Activated effector memory CD4-positive, alpha-beta T cell treated with Interleukin-2 at 50 U/mL for 16 hours (primary cell): ENCODE measurements around the gene RPRD2.

Source experiments
- DNase-seq: peaks from one replicate; pipeline ENCODE4 v3.0.0-alpha.2; 2020

RPRD2 gene

GRCh38 chr1:150474869-150475268 is 110.9 kb downstream of the RPRD2 start:
- DNase-seq: no peak

DNA sequence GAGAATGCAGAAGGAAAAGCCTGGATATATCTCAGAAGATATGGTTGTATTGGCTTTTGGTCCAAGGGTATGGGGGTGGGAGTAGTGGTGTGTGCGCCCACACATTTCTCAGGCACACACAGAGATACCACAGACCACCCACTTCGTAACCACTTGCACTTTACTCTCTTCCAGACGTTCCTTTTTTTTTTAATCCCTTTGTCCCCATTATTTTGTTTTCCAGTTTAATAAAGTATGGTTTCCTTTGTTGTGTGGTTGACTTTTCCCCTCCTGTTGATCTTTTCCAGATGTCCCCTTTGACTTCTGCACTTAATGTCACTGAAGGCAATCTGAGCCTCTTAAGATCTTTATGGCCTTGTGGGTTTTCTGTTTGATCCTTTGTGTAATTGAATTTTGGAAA is 112.8 kb downstream of the RPRD2 start:
- no peak for DNase-seq

- DNase-seq: no peak
Observed at GRCh38 chr1:150477320-150477719, 113.4 kb downstream of the RPRD2 start.

- DNase-seq: no peak
Observed at GRCh38 chr1:150477733-150478132, 113.8 kb downstream of the RPRD2 start.

- no peak for DNase-seq
Observed at GRCh38 chr1:150479370-150479769, 115.4 kb downstream of the RPRD2 start.

DNA sequence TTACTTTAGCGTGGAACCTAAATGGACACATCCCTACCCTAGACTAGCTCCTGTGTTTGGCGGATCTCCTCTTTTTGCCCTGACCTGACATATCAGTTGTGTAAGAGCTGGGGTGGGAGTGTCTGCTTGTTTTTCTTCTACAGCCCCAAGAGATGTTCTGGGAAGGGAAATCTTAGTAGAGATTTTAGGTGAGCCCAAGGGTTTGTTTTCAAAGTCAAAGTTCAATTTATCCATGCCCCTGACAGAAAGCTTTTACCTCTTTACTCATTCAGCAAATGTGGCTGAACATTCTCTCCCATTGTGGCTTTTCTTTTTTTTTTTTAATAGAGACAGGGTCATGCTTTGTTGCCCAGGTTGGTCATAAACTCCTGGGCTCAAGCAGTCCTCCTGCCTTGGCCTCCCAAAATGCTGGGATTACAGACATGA is 116.0 kb downstream of the RPRD2 start:
- DNase-seq: no peak

DNA sequence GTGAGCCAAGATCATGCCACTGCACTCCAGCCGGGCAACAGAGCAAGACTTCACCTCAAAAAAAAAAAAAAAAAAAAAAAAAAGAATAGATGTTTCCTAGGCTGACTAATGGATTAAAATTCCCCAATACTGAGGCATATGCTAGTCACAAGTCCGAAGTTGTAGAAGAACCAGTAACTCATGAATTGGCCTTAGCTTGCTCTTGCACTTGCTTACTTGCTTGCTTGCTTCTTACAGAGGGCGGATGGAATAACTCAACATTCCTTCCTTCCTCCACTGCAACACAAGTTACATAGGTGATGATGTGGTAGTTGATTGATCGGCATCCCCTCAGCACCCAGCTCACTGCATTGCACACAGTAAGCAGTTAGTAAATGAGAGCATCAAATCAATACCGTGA is 120.5 kb downstream of the RPRD2 start:
- DNase-seq: no peak

- no peak for DNase-seq
Observed at GRCh38 chr1:150484861-150485260, 120.9 kb downstream of the RPRD2 start.

- peak; percentile 89 for DNase-seq
Observed at GRCh38 chr1:150486966-150487762, 123.2 kb downstream of the RPRD2 start, which contains the start of gene TARS2. Gene TARS2 (plus strand): TSS chr1:150487419. CDS start chr1:150487451, 32 bp downstream.

DNA sequence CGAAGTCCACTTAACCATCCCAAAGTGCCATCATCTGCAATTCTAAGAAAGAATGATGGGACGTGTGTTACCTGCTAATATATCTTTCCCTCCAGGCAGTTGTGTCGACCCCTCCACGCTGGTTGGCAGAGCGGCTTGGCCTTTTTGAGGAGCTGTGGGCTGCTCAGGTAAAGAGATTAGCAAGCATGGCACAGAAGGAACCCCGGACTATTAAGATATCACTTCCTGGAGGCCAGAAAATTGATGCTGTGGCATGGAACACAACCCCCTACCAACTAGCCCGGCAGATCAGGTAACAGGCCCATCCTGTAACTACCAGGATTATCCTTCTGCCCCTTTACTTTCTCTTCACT is 123.8 kb downstream of the RPRD2 start:
- DNase-seq: peak; percentile 2

DNA sequence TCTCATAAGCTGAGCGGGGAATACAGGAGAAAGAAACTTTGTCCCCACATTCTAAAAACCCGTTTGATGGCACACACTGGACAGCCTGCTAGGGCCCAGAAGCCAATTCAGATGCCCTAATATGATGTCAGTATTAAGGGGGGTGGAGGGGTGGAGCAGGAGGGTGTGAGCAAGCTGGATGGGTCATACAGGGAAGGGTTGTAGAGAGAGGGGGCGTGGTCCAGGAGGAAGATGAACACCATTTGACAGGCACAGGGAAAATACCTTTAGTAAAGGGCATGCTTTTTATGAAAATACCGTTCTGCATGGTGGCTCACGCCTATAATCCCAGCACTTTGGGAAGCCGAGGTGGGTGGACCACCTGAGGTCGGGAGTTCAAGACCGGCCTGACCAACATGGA is 129.2 kb downstream of the RPRD2 start:
- no peak for DNase-seq

- no peak for DNase-seq
Observed at GRCh38 chr1:150498342-150498741, 134.4 kb downstream of the RPRD2 start.

DNA sequence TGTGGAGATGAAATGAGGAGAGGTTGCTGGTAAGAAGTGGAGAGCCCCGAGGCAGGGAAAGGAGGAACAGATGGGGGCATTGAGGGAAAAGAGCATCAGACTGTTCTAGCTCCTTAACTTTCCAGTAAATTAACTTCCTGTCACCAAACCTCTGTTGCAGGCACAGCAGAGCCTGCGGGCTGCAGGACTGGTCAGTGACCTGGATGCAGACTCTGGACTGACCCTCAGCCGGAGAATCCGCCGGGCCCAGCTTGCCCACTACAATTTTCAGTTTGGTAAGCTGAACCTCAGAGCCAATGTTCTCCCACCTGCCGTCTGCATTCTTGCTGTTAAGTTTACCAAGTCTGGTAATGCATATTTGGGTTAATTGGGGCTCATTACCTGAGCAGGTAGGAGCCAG is 141.5 kb downstream of the RPRD2 start:
- DNase-seq: no peak

DNA sequence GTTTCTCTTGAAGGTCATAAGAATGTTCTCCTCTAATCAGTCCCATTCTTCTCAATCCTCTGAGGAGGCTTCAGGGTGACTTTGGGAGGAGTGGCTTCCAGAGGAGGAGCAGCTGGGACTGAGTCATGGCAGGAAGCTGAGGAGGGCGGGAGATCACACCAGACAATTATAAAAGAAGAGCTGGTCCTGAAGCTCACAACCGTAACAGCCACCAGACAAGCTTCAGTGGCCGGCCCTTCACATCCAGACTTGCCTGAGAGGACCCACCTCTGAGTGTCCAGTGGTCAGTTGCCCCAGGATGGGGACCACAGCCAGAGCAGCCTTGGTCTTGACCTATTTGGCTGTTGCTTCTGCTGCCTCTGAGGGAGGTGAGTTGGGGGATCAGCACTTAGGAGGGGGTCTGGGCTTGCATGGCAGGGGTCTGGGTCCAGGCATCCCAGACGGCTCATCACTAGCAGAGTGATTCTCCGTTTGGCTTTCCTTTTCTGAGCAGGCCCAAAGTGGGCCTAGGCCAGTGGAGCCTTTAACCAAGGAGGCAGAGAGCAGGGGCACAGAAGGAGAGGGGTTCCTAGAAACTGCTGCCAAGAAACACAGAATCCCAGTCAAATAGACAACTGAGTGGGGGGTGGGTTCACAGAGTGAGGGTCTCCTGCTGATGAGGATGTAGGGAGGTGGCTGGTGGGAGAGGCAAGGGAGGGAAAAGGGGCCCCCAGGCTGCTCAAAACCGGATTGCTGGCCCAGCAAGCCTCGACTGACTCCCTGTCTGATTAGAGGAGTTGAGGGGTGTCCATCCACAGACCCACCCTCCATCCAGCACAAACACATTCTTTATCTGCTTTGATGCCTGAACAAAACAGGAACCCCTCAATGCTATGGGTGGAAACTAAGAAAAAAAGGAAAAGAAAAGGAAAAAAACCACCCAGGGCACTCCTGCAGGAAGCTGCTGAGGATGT is 144.2 kb downstream of the RPRD2 start, which contains the start of gene ECM1:
ECM1 (plus strand) TSS at position 198 of the 953 bp plus-strand sequence; CDS start at position 299, 101 bp downstream.
- no peak for DNase-seq

DNA sequence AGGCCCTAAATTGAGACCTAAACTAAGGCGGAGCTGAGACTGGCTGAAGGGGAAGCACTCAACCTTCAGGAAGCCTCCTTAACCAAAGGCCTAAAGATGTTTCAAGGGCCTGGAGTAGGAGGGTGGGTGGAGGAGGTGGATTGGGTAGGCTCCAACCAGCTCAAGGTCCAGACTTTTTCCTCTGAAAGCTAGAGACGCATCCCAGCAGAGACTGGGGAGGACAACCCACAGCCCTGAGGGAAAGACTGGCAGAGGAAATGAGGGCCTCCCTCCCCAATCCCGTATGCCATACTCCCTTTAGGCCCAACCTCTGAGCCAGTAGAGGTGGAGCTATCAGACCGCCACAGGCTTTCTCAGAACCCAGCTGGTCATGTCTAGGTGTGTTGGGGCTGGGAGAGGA is 145.0 kb downstream of the RPRD2 start:
- DNase-seq: no peak

GRCh38 chr1:150511551-150511950 is 147.6 kb downstream of the RPRD2 start:
- no peak for DNase-seq

- DNase-seq: no peak
Observed at GRCh38 chr1:150511985-150512660, 148.2 kb downstream of the RPRD2 start.

- no peak for DNase-seq
Observed at GRCh38 chr1:150512846-150513245, 148.9 kb downstream of the RPRD2 start.

DNA sequence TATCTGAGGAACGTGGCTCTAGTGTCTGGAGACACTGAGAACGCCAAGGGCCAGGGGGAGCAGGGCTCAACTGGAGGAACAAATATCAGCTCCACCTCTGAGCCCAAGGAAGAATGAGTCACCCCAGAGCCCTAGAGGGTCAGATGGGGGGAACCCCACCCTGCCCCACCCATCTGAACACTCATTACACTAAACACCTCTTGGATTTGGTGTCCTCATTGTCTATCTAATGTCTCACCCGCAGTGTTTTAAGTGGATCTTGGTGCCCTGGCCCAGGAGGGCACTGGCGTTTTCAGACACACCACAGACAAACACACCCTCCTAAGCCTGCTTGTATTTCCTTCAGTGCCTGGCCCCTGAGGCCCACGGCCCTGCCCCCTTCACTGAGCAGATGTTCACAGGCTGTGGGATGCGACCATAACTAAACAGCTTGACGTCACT is 149.4 kb downstream of the RPRD2 start:
- no peak for DNase-seq

GRCh38 chr1:150514260-150514659 is 150.3 kb downstream of the RPRD2 start:
- no peak for DNase-seq

GRCh38 chr1:150514913-150515327 is 151.0 kb downstream of the RPRD2 start:
- no peak for DNase-seq

- peak; percentile 85 for DNase-seq
Observed at GRCh38 chr1:150515328-150516049, 151.5 kb downstream of the RPRD2 start, which contains the start of gene FALEC. Gene FALEC (plus strand): TSS chr1:150515752.
